Activated effector memory CD4-positive, alpha-beta T cell treated with anti-CD3 and anti-CD28 coated beads, Interleukin-2, amount 50 U/mL, for 16 hours (primary cell): ENCODE data around the gene ZBTB42.

Experiments
- DNase-seq: peaks from one replicate; pipeline ENCODE4 v3.0.0-alpha.2; 2020

ZBTB42 gene

GRCh38 chr14:104795781-104796686, 4.9 kb upstream of the ZBTB42 start:
- DNase-seq = peak; percentile 87

- no peak for DNase-seq
Measured at GRCh38 chr14:104796687-104797081, 4.2 kb upstream of the ZBTB42 start.

- DNase-seq = no peak
Measured at GRCh38 chr14:104797115-104798044, 3.5 kb upstream of the ZBTB42 start.

GRCh38 chr14:104798300-104799243, 2.3 kb upstream of the ZBTB42 start:
- DNase-seq = no peak

GRCh38 chr14:104799244-104800014, 1.5 kb upstream of the ZBTB42 start:
- DNase-seq = no peak

GRCh38 chr14:104800015-104800770, 708 bp upstream of the ZBTB42 start:
- peak; percentile 93 for DNase-seq

GRCh38 chr14:104801520-104802393, 856 bp downstream of the ZBTB42 start:
- DNase-seq = no peak

GRCh38 chr14:104802394-104803184, 1.7 kb downstream of the ZBTB42 start:
- no peak for DNase-seq

GRCh38 chr14:104803280-104803911, 2.5 kb downstream of the ZBTB42 start:
- DNase-seq = no peak

GRCh38 chr14:104803912-104804410, 3.1 kb downstream of the ZBTB42 start:
- no peak for DNase-seq

- no peak for DNase-seq
Measured at GRCh38 chr14:104804481-104805325, 3.8 kb downstream of the ZBTB42 start.

GRCh38 chr14:104805326-104805678, 4.4 kb downstream of the ZBTB42 start:
- no peak for DNase-seq

- no peak for DNase-seq
Measured at GRCh38 chr14:104805941-104806624, 5.2 kb downstream of the ZBTB42 start.

GRCh38 chr14:104806625-104807465, 5.9 kb downstream of the ZBTB42 start:
- no peak for DNase-seq

GRCh38 chr14:104808456-104808855, 7.6 kb downstream of the ZBTB42 start:
- no peak for DNase-seq

- DNase-seq = no peak
Measured at GRCh38 chr14:104810316-104810715, 9.4 kb downstream of the ZBTB42 start.
